HG03060 (cell line): Measurements from ENCODE around the gene RFPL1.

ENCODE experiments used
- ATAC-seq: cut with Tn5 transposase; IDR thresholded peaks from one replicate; pipeline ENCODE4 v1.9.1; 2021; ENCODE audit warnings: low read depth, moderate number of reproducible peaks; ENCODE audit not compliant: unreplicated experiment

RFPL1 gene

GRCh38 chr22:29435236-29436136 lies 2.9 kb upstream of the RFPL1 start:
- no peak for ATAC-seq

DNA sequence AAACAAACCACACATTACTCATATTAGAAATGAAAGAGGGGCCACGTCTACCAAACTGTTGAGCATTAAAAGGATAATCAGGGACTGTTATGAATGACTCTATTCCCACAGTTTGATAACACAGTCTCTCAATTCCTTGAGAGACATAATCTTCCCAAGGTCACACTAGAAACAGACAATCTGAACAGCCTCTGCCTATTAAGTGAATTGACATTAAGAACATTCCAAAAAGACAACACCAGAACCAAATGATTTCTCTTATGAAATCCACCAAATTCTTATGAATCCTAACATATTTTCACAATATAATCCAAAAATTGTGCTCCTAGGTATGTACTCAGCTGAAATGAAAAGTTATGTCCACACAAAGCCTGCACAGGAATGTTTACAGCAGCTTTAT lies 4.6 kb downstream of the RFPL1 start:
- ATAC-seq: no peak

- ATAC-seq: no peak
These were observed 5.1 kb downstream of the RFPL1 start for GRCh38 chr22:29443452-29443851.

DNA sequence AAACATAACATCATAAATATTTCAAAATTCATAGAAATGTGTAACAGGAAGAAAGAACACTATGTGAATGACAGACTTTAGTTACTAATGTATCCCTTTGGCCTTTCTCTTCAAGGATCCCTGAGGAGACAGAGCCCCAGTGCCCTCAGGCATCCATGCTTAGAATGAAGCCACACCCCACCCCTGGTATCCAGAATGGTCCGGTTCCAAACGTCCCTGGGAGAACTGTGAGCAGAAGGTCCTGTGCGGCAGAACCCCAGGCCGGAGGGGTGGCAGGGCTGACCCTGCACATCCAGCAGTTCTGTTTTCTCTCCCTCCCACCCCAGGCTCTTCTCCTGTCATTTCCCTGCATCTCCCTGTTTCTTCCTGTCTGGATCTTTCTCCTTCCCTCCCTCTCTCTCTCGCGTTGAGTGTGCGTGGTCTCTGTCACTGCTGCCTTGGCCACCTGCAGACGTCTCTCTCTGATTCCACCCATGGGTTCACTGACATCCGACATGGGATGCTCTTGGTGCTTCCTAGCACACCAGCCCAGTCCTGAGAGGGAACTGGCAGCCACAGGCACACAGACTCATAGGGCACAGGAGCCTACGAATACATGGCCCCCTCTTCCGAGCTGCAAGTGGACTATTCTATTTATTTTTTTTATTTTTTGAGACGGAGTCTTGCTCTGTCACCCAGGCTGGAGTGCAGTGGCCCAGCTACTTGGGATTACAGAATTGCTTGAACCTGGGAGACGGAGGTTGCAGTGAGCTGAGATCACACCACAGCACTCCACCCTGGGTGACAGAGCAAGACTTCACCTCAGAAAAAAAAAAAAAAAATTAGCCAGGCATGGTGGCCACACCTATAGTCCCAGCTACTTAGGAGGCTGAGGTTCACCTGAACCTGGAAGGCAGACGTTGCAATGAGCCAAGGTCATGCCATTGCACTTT lies 5.7 kb downstream of the RFPL1 start:
- ATAC-seq: no peak

- no peak for ATAC-seq
These were observed 7.1 kb downstream of the RFPL1 start for GRCh38 chr22:29445508-29445907.

DNA sequence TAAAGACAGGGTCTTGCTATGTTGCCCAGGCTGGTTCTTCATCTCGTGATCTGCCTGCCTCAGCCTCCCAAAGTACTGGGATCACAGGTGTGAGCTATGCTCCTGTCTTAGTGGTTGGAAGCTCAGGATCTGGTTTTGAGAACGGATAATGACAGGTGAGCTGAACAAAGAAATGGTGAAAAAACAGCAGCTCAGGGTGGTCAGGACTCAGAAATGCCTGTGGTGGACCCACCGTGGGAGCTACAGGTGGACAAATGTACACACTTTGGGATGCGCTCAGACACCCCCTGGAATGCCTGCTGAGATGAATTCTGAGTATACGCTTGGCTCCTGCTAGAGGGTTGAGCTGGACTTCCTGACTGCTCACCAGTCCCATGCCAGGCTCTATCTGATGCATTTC lies 9.5 kb downstream of the RFPL1 start:
- no peak for ATAC-seq

DNA sequence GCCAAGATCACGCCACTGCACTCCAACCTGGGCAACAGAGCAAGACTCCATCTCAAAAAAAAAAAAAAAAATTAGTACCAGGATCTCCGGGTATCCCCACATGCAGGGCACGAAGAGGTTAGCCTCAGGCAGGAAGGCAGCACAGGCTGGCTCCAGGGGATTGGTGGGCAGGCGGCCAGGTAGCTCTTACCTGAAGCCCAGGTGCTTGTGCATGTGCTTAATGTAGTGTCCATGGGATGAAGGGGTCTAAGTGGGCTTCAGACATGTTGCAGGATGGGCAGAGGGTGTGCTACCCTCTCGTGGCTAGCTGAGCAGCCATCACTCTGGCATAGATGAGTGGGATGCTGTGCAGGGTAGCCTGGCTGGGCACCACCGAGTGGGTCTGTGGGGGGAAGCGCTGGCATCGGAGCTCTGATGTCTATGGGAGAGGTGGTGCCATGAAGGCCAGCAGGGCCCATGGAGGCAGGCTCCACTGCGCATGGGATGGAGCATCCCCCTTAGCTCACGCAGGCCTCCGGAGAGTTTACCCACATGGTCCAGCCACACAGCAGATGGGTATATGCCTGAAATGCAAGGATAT lies 11.0 kb downstream of the RFPL1 start:
- ATAC-seq: no peak

GRCh38 chr22:29450222-29450621 lies 11.8 kb downstream of the RFPL1 start:
- ATAC-seq: no peak

DNA sequence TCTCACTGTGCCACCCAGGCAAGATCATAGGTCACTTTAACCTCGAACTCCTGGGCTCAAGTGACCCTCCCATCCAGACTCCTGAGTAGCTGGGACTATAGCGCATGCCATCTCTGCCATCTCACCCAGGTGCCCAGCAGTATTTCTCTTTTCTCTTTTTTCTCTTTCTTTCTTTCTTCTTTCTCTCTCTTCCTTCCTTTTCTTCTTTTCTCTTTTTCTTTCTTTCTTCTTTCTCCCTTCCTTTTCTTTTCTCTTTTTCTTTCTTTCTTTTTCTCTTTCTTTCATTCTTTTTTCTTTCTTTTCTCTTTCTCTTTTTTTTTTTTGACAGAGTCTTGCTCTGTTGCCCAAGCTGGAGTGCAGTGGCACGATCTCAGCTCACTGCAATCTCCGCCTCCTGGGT lies 13.5 kb downstream of the RFPL1 start:
- no peak for ATAC-seq

GRCh38 chr22:29454276-29454675 lies 15.9 kb downstream of the RFPL1 start:
- no peak for ATAC-seq

- ATAC-seq: no peak
These were observed 17.9 kb downstream of the RFPL1 start for GRCh38 chr22:29456211-29456671.

- no peak for ATAC-seq
These were observed 19.3 kb downstream of the RFPL1 start for GRCh38 chr22:29457730-29458129.

DNA sequence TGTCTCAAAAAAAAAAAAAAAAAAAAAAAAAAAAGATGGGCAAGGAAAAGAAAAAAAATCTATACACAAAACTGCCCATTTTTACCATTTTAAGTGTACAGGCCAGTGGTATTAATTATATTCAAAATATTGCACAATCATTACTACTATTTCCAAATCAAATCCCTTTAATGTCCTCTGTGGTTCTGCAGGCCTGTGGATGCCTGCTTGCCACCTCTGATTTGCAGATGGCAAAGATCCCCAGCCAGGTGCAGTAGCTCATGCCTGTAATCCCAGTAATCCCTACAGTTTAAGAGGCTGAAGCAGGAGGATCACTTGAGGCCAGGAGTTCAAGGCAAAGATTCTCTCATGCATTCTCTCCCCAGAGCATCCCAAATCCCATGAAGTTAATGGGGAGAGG lies 20.2 kb downstream of the RFPL1 start:
- ATAC-seq: no peak

GRCh38 chr22:29459773-29460172 lies 21.4 kb downstream of the RFPL1 start:
- ATAC-seq: no peak

- ATAC-seq: no peak
These were observed 22.9 kb downstream of the RFPL1 start for GRCh38 chr22:29461263-29461662.

GRCh38 chr22:29463629-29464028 lies 25.2 kb downstream of the RFPL1 start:
- no peak for ATAC-seq

GRCh38 chr22:29464581-29464980 lies 26.2 kb downstream of the RFPL1 start:
- ATAC-seq: no peak

DNA sequence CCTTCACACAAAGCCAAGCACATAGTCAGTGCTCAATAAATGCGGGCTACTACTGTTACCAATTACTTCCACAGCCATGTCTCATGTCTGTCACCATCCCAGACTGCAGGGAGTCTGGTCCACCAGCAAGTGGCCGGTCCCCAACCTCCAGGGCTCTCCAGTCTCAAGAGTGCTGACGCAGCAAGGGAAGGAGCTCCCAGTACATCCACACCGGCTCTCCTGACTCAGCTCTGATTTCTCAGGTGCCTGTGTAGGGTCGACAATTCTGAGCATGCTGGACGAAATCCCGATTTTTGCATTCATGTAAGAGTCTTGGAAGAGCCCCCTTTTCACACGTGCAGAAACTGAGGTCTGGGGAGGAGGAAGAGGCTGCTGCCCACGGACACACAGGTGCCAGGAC lies 31.4 kb downstream of the RFPL1 start:
- ATAC-seq: no peak

DNA sequence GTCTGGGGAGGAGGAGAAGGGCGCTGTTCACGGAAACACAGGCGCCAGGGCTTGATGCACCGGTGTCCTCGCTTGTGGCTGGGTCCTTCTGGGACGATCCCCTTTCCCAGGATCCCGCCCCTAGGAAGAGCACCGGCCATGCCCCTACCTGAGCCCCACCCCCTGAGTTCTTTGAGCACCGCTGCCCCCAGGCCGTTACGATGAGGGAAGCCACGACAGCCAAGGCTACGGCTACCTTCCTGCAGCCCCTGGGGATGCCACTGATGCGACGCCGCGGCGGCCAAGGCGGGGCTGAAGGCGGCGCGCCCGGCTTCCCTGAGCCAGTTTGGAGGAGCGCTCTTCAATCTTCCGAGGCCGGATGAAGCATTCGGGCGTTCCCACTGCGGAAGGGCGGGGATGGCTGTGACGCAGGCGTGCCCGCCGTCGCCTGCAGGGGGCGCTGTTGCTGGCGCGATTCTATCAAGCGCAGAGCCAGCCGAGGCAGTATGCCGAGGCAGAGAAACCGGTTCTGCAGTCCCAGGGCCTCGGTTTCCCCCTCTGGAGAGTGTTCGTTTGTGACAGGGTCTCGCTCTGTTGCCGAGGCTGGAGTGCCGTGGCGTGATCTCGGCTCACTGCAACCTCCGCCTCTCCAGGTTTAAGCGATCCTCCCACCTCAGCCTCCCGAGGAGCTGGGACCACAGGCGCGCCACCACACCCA lies 31.9 kb downstream of the RFPL1 start:
- no peak for ATAC-seq

- ATAC-seq: no peak
These were observed 34.6 kb downstream of the RFPL1 start for GRCh38 chr22:29473001-29473400.
